HepG2 (cell line): Measurements from ENCODE around the gene SSBP4. TPM values are rescaled to one million over a fixed set of nuclear protein-coding genes. Genes with fewer than 3 reads are reported as not detected.

Source experiments
- ATAC-seq: fragments of 200-7000 bp; cut with Tn5 transposase; 3 replicates; pipeline ENCODE4 v1.9.1; 2020; ENCODE audit warnings: mild to moderate bottlenecking, moderate library complexity
- BruUV-seq: library from RNA; stranded (reverse); fragments of 400-500 nt; replicated peaks from 2 replicates; lab custom pipeline; 2021; lab: Mats Ljungman, UMichigan
- CTCF ChIA-PET: fragments of 300-600 bp; formaldehyde crosslinking; extraction: SDS; loops from one replicate; lab custom pipeline; 2021; ENCODE audit warnings: low total read pairs, inconsistent platforms, low intra/inter-chr PET ratio; lab: Yijun Ruan, JAX
- POLR2A ChIA-PET: fragments of 350-600 bp; sonication (Branson Sonifier 250); formaldehyde crosslinking; loops from one replicate; lab custom pipeline; 2020; ENCODE audit warnings: antibody characterized with exemption, inconsistent platforms; lab: Yijun Ruan, JAX
- DNase-seq: peaks from one replicate; pipeline ENCODE4 v3.0.0-alpha.2; 2015; ENCODE audit warnings: low spot score
- FAIRE-seq: peaks from 3 replicates; lab custom pipeline; 2011; peaks lifted over from hg19 to GRCh38; lab: Jason Lieb, UNC
- H2AFZ ChIP-seq: one replicate; pipeline ENCODE4 v1.6.1; 2011; ENCODE audit warnings: low read length, inconsistent platforms
- H3K27ac ChIP-seq: fragments of 300-600 bp; 3 replicates; pipeline ENCODE4 v1.8.0; 2011; ENCODE audit warnings: mixed run types, mild to moderate bottlenecking, mixed read lengths, low read length, inconsistent platforms; ENCODE audit not compliant: insufficient read depth; ENCODE audit errors: extremely low read length
- H3K27me3 ChIP-seq, 2 experiments: fragments of 200-600 bp in 1 of 2; 2 replicates in 1 of 2; 3 replicates in 1 of 2; pipeline versions ENCODE4 v1.6.0 to v1.8.0; 2011; ENCODE audit warnings: low read length in 2 of 2, mild to moderate bottlenecking in 2 of 2, moderate library complexity in 2 of 2, inconsistent platforms in 1 of 2; ENCODE audit not compliant: insufficient read depth in 2 of 2, control insufficient read depth in 1 of 2
- H3K36me3 ChIP-seq, 2 experiments: fragments of 200-600 bp in 1 of 2; replicated peaks in 1 of 2; 2 replicates in 1 of 2; 3 replicates in 1 of 2; pipeline versions ENCODE4 v1.5.1 to v1.8.0; 2011; ENCODE audit warnings: low read length in 2 of 2, inconsistent platforms in 1 of 2; ENCODE audit not compliant: insufficient read depth in 2 of 2, control insufficient read depth in 1 of 2
- H3K4me1 ChIP-seq: 2 replicates; pipeline ENCODE4 v1.5.1; 2012; ENCODE audit warnings: low read length, inconsistent platforms; ENCODE audit not compliant: insufficient read depth
- H3K4me2 ChIP-seq: 2 replicates; pipeline ENCODE4 v1.6.0; 2011; ENCODE audit warnings: low read depth, low read length, inconsistent platforms
- H3K4me3 ChIP-seq, 3 experiments: fragments of 200-600 bp in 1 of 3; sonication (generic), shearing (Covaris generic) in 1 of 3; replicated peaks in 1 of 3; 2 replicates each; pipeline ENCODE4 v1.5.1; 2011 to 2016; ENCODE audit warnings: low read length in 3 of 3, inconsistent platforms in 2 of 3, low read depth in 2 of 3, mild to moderate bottlenecking in 2 of 3, control low read depth in 1 of 3, mixed read lengths in 1 of 3; ENCODE audit not compliant: insufficient read depth in 1 of 3
- H3K79me2 ChIP-seq: one replicate; pipeline ENCODE4 v1.6.1; 2011; ENCODE audit warnings: low read length, inconsistent platforms; ENCODE audit not compliant: insufficient read depth
- H3K9ac ChIP-seq: 2 replicates; pipeline ENCODE4 v1.6.0; 2011; ENCODE audit warnings: mild to moderate bottlenecking, low read depth, low read length, inconsistent platforms; ENCODE audit not compliant: insufficient read depth
- H3K9me3 ChIP-seq: 2 replicates; pipeline ENCODE4 v1.5.1; 2012; ENCODE audit warnings: mild to moderate bottlenecking, low read length
- H4K20me1 ChIP-seq: 2 replicates; pipeline ENCODE4 v1.6.0; 2011; ENCODE audit warnings: inconsistent platforms, mild to moderate bottlenecking, low read length, moderate library complexity; ENCODE audit not compliant: insufficient read depth
- AGO2 ChIP-seq: fragments of 200-400 bp; formaldehyde crosslinking; optimal IDR thresholded peaks from 2 replicates; pipeline ENCODE3; 2017; ENCODE audit warnings: mild to moderate bottlenecking, low read depth, low read length, moderate library complexity
- FOXA1 ChIP-seq, 2 experiments: fragments of 450-650 bp in 1 of 2; sonication (generic) in 1 of 2; formaldehyde crosslinking in 1 of 2; IDR thresholded peaks; 2 replicates each; pipeline versions ENCODE4 v1.4.0 to v1.6.1; 2016 to 2020; ENCODE audit warnings: missing genetic modification reagents in 1 of 2
- FUBP1 ChIP-seq: sonication (generic); formaldehyde crosslinking; IDR thresholded peaks from 2 replicates; pipeline ENCODE4 v1.5.1; 2020; ENCODE audit warnings: missing genetic modification reagents, mild to moderate bottlenecking, borderline replicate concordance
- HNRNPL ChIP-seq: fragments of 200-400 bp; formaldehyde crosslinking; IDR thresholded peaks from 2 replicates; pipeline ENCODE4 v1.6.1; 2017; ENCODE audit warnings: mild to moderate bottlenecking, low read depth, low read length
- MTA1 ChIP-seq: sonication (generic); formaldehyde crosslinking; IDR thresholded peaks from 2 replicates; pipeline ENCODE4 v1.4.0; 2020; ENCODE audit warnings: missing genetic modification reagents, mild to moderate bottlenecking, borderline replicate concordance
- POLR2G ChIP-seq: fragments of 200-400 bp; formaldehyde crosslinking; IDR thresholded peaks from 2 replicates; pipeline ENCODE4 v1.6.1; 2018; ENCODE audit warnings: mild to moderate bottlenecking, low read depth, low read length, moderate library complexity
- REST ChIP-seq, 2 experiments: IDR thresholded peaks; 2 replicates each; pipeline ENCODE4 v1.6.1; 2011 to 2012; ENCODE audit warnings: low read length in 2 of 2, borderline replicate concordance in 1 of 2, low read depth in 1 of 2, mild to moderate bottlenecking in 1 of 2, moderate library complexity in 1 of 2
- WGBS: methylation state at CpG from one replicate; pipeline ENCODE4 v1.1.6; 2017; ENCODE audit warnings: low lambda C conversion rate; 5-methylcytosine and 5-hydroxymethylcytosine counted together
- in situ Hi-C: cut with HindIII; loops from 2 replicates; pipeline ENCODE4 v1.10.0; 2017; ENCODE audit warnings: low pct_unique_long_range_greater_than_20kb; ENCODE audit not compliant: extremely low pct_ligation_motif_present
- intact Hi-C: fragments of 100-400 bp; cut with micrococcal nuclease; formaldehyde crosslinking; loops from one replicate; pipeline ENCODE4 v1.10.0; 2022; ENCODE audit not compliant: unreplicated experiment
- polyA plus RNA-seq, 8 experiments: library from polyadenylated mRNA; depleted of rRNA in 3 of 8; stranded (reverse) in 7 of 8; unstranded in 1 of 8; fragments of >200 nt; fragmentation: Illumina TruSeq in 4 of 8; extraction: Trizol in 4 of 8; gene quantifications; 2 replicates each; pipeline versions ENCODE4 v1.2.1 to v1.2.3, GENCODE V29; 2011 to 2016; ENCODE audit warnings: low read depth in 4 of 8, missing spikeins in 1 of 8, mixed read lengths in 1 of 8; ENCODE audit not compliant: insufficient read depth in 1 of 8
- total RNA-seq, 5 experiments: library from RNA; depleted of rRNA; stranded (reverse); fragments of >200 nt; fragmentation: Illumina TruSeq; extraction: Trizol; gene quantifications; 2 replicates each; pipeline ENCODE4 v1.2.3, GENCODE V29; 2016; ENCODE audit warnings: low read depth in 1 of 5

The SSBP4 gene
- total and polyA plus RNA-seq, 2 of the 13 experiments (the other 11 are each of a cell fraction or from before 2014, with no cell fraction given), result 20.8 to 39.5 TPM

GRCh38 chr19:18434411-18435175 lies 15.4 kb downstream of the SSBP4 start:
- Histone ChIP-seq H3K79me2 (no peaks in the 10 kb centered on the region), H3K4me3 (no peak overlapping the region), H3K27me3 (no peaks in the 10 kb centered on the region), H3K9ac (no peak overlapping the region), H3K27ac (no peak overlapping the region), H3K4me2 (no peak overlapping the region), H3K4me1 (peaks cover 16% of the 10 kb centered on the region), H3K9me3 (no peaks in the 10 kb centered on the region), H2AFZ (no peak overlapping the region), H3K36me3 (peaks cover 1 to 3% of the 10 kb centered on the region in 2 experiments; a peak in 1 of 5 replicates), H4K20me1 (no peaks in the 10 kb centered on the region)
- POLR2A ChIA-PET, result no interaction called here
- FAIRE-seq, result no peak
- CTCF ChIA-PET, result no interaction called here
- TF ChIP-seq REST (IDR thresholded peaks at IDR 0.05; ENCODE audit: borderline replicate concordance in 1 of 2, low read depth in 1 of 2, low read length in 2 of 2) (no peak), POLR2G (0 out of 2 replicates have a peak, but pooled peaks have one; percentile 31), HNRNPL (peak; percentile 45; the same call in 1 of the 2 replicates), AGO2 (peak; percentile 45), FOXA1 (IDR thresholded peaks at IDR 0.05) (no peak), FOXA1 (CRISPR knock-in tag; IDR thresholded peaks at IDR 0.05) (no peak), FUBP1 (CRISPR knock-in tag) (no peak), MTA1 (no peak)
- no peak for ATAC-seq
- in situ Hi-C loops (no loop called here), intact Hi-C loops (no loop called here)
- WGBS, result 95% methylated on average over 13 of the region's 21 CpGs
- BruUV-seq, result no TSS peak
- no peak for DNase-seq
